Activated CD8-positive, alpha-beta memory T cell treated with anti-CD3 and anti-CD28 coated beads for 48 hours (primary cell): ENCODE results near the gene KAT8.
"Not testable (repeated sequence)": the region's sequence is repeated elsewhere in the genome, so short reads cannot be mapped to it uniquely, and the experiment has no call there.

Source experiments
- DNase-seq, 3 experiments: peaks; one replicate each; pipeline ENCODE4 v3.0.0-alpha.2; 2020; ENCODE audit warnings: low read depth in 2 of 3, low spot score in 2 of 3

Gene KAT8

GRCh38 chr16:31144418-31144817 is 27.0 kb downstream of the KAT8 start:
- DNase-seq, result not testable (repeated sequence)

GRCh38 chr16:31145398-31145990 is 28.0 kb downstream of the KAT8 start:
- DNase-seq, result no peak

GRCh38 chr16:31147574-31147973 is 30.1 kb downstream of the KAT8 start:
- no peak for DNase-seq

- no peak for DNase-seq
These were observed 30.8 kb downstream of the KAT8 start for GRCh38 chr16:31148281-31148728.

GRCh38 chr16:31148896-31149295 is 31.4 kb downstream of the KAT8 start:
- no peak for DNase-seq

GRCh38 chr16:31149332-31149731 is 31.9 kb downstream of the KAT8 start:
- no peak for DNase-seq

- no peak for DNase-seq
These were observed 32.7 kb downstream of the KAT8 start, which contains the start of gene PRSS36 for GRCh38 chr16:31149894-31150890. TSS of gene PRSS36 (minus strand) at chr16:31150066. CDS start at chr16:31150035, 31 bp downstream.

GRCh38 chr16:31150976-31151375 is 33.5 kb downstream of the KAT8 start:
- not testable (repeated sequence) for DNase-seq

- DNase-seq, result no peak
These were observed 39.7 kb downstream of the KAT8 start for GRCh38 chr16:31157136-31157535.

- no peak for DNase-seq
These were observed 49.9 kb downstream of the KAT8 start for GRCh38 chr16:31167315-31167714.

GRCh38 chr16:31168848-31169247 is 51.4 kb downstream of the KAT8 start:
- DNase-seq, result no peak

GRCh38 chr16:31170048-31170447 is 52.6 kb downstream of the KAT8 start:
- not testable (repeated sequence) for DNase-seq

GRCh38 chr16:31177136-31177535 is 59.7 kb downstream of the KAT8 start:
- no peak for DNase-seq

- no peak for DNase-seq
These were observed 61.8 kb downstream of the KAT8 start for GRCh38 chr16:31179219-31179746.

GRCh38 chr16:31179747-31180459 is 62.4 kb downstream of the KAT8 start, which contains the start of gene FUS:
TSS of gene FUS (plus strand) at chr16:31180139. CDS start at chr16:31180215, 76 bp downstream.
- DNase-seq, result peak; percentile 80 to 96 (median 89)
